Cardiac fibroblast (primary cell): ENCODE data around the gene FER.

Experiments
- DNase-seq, 2 donors: peaks; one replicate each; pipeline versions ENCODE4 v3.0.0 to v3.0.0-alpha.2; 2010; ENCODE audit warnings: low read depth in 2 of 2
- H3K4me3 ChIP-seq, 2 donors: replicated peaks in 1 of 2; 1 replicate in 1 of 2; 2 replicates in 1 of 2; pipeline ENCODE4 v1.5.1; 2011; ENCODE audit warnings: low read depth in 2 of 2, low read length in 2 of 2, mild to moderate bottlenecking in 2 of 2, moderate library complexity in 1 of 2
- CTCF ChIP-seq: IDR thresholded peaks from one replicate; pipeline ENCODE4 v1.5.1; 2011; ENCODE audit warnings: low read depth, mild to moderate bottlenecking, low read length, inconsistent platforms

Gene FER

DNA sequence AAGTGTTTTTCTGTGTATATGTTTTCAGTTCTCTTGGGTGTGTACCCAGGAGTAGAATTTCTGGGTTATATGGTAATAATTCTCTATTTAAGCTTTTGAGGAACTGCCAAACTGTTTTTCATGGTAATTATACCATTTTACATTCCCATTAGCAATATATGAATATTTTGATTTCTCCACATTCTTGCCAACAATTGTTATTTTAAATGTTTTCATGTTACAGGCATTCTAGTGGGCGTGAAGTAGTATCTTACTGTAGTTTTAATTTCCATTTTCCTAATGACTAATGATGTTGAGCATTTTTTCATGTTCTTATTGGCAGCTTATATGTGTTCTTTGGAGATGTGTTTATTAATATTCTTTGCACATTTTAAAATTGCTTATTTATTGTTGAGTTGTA is 199.5 kb downstream of the FER start:
- H3K4me3 ChIP-seq: no peak overlapping the region
- TF ChIP-seq CTCF: no peak

GRCh38 chr5:108950276-108950675 is 202.6 kb downstream of the FER start:
- TF ChIP-seq CTCF: no peak
- no peak overlapping the region for H3K4me3 ChIP-seq
- no peak for DNase-seq

More for the DNA sequence above, 199.5 kb downstream of the FER start:
- no peak for DNase-seq

DNA sequence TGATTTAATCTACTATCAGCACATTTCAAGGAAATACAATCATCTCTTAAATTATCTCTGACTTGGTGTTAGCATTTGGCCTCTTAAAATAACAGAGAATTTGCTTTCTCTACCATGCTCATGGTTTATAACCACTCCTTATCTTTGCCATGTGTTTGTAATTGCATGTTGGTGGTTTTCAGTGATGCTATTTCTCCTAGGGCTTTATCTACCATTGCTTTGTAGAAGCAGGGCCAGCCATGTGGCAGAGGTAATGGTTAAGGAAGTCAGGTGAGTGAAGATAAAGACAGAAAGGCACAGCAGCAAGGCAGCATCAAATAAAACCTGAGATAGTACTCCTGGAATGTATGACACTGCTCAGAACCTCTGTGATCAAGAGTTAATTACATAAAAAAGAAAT is 206.2 kb downstream of the FER start:
- no peak overlapping the region for H3K4me3 ChIP-seq
- no peak for DNase-seq
- no peak for TF ChIP-seq CTCF

DNA sequence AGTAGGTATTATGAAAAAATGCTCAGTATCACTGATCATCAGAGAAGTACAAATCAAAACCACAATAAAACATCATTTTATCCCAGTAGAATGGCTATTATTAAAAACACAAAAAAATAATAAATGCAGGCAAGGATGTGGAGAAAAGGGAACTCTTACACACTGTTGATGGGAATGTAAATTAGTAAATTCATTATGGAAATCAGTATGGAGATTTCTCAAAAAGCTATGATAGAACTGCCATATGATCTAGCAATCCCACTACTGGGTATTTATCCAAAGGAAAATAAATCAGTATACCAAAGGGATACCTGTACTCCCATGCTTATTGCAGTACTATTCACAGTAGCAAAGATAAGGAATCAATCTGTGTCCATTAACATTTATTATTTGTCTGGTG is 209.6 kb downstream of the FER start:
- TF ChIP-seq CTCF: no peak
- H3K4me3 ChIP-seq: no peak overlapping the region
- no peak for DNase-seq

- TF ChIP-seq CTCF: no peak
- no peak for DNase-seq
- H3K4me3 ChIP-seq: no peak overlapping the region
Observed at GRCh38 chr5:108966910-108967309, 219.2 kb downstream of the FER start.

DNA sequence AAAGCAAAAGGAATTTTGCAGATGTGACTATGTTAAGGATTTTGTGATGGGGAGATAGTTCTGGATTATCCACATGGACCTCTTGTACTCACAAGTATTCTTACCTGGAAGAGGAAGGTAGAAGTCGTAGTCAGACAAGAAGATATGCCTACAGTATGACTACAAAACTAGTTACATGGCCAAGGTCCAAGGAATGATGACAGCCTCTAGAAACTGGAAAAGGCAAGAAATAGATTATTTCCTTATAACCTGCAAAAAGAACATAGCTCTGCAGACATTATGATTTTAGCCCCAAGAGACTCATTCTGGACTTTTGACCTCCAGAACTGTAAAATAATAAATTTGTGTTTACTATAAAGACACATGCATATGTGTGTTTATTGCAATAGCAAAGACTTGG is 226.9 kb downstream of the FER start:
- no peak for DNase-seq
- no peak for TF ChIP-seq CTCF

GRCh38 chr5:108975697-108976096 is 228.0 kb downstream of the FER start:
- no peak for TF ChIP-seq CTCF
- no peak overlapping the region for H3K4me3 ChIP-seq
- no peak for DNase-seq

More for the DNA sequence above, 226.9 kb downstream of the FER start:
- H3K4me3 ChIP-seq: no peak overlapping the region
